ENCODE results near the gene ICA1.

- TF ChIP-seq, protein P1, sequence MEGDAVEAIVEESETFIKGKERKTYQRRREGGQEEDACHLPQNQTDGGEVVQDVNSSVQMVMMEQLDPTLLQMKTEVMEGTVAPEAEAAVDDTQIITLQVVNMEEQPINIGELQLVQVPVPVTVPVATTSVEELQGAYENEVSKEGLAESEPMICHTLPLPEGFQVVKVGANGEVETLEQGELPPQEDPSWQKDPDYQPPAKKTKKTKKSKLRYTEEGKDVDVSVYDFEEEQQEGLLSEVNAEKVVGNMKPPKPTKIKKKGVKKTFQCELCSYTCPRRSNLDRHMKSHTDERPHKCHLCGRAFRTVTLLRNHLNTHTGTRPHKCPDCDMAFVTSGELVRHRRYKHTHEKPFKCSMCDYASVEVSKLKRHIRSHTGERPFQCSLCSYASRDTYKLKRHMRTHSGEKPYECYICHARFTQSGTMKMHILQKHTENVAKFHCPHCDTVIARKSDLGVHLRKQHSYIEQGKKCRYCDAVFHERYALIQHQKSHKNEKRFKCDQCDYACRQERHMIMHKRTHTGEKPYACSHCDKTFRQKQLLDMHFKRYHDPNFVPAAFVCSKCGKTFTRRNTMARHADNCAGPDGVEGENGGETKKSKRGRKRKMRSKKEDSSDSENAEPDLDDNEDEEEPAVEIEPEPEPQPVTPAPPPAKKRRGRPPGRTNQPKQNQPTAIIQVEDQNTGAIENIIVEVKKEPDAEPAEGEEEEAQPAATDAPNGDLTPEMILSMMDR (IDR thresholded peaks at IDR 0.05; ENCODE audit: low read length) = no peak
- no peak for TF ChIP-seq EZH2phosphoT487 (IDR thresholded peaks at IDR 0.05; ENCODE audit: low read length)
- TF ChIP-seq EZH2 (optimal IDR thresholded peaks at IDR 0.05; ENCODE audit: low read depth, low read length) = no peak
Observed at GRCh38 chr7:8111282-8111960, 150.5 kb downstream of the ICA1 start.
